ENCODE data around the gene GSTA3.
"Not testable (repeated sequence)": the region's sequence is repeated elsewhere in the genome, so short reads cannot be mapped to it uniquely, and the experiment has no call there.

Gene GSTA3

GRCh38 chr6:52910091-52910490 is 593 bp upstream of the GSTA3 start:
- DNase-seq, result no peak

- no peak for DNase-seq
Observed at GRCh38 chr6:52909131-52909530, 367 bp downstream of the GSTA3 start.

- no peak for DNase-seq
Observed at GRCh38 chr6:52908526-52908925, 972 bp downstream of the GSTA3 start.

- no peak for DNase-seq
Observed at GRCh38 chr6:52904562-52905279, 4.8 kb downstream of the GSTA3 start.

- DNase-seq, result no peak
Observed at GRCh38 chr6:52900536-52900935, 9.0 kb downstream of the GSTA3 start.

- DNase-seq, result not testable (repeated sequence)
Observed at GRCh38 chr6:52895790-52896189, 13.7 kb downstream of the GSTA3 start.

GRCh38 chr6:52894285-52894684 is 15.2 kb downstream of the GSTA3 start:
- no peak for DNase-seq

GRCh38 chr6:52893803-52894202 is 15.7 kb downstream of the GSTA3 start:
- no peak for DNase-seq

GRCh38 chr6:52893221-52893620 is 16.3 kb downstream of the GSTA3 start:
- DNase-seq, result no peak

- no peak for DNase-seq
Observed at GRCh38 chr6:52890018-52890417, 19.5 kb downstream of the GSTA3 start.

- DNase-seq, result no peak
Observed at GRCh38 chr6:52887910-52888524, 21.5 kb downstream of the GSTA3 start.

GRCh38 chr6:52881996-52882841 is 27.3 kb downstream of the GSTA3 start:
- peak; percentile 27 for DNase-seq

- DNase-seq, result no peak
Observed at GRCh38 chr6:52881662-52881995, 27.9 kb downstream of the GSTA3 start.

GRCh38 chr6:52877786-52878185 is 31.7 kb downstream of the GSTA3 start:
- no peak for DNase-seq

- DNase-seq, result no peak
Observed at GRCh38 chr6:52877168-52877567, 32.3 kb downstream of the GSTA3 start.

- DNase-seq, result no peak
Observed at GRCh38 chr6:52876056-52876787, 33.3 kb downstream of the GSTA3 start.

GRCh38 chr6:52872031-52872430 is 37.5 kb downstream of the GSTA3 start:
- DNase-seq, result no peak

GRCh38 chr6:52871621-52872020 is 37.9 kb downstream of the GSTA3 start:
- DNase-seq, result no peak

- not testable (repeated sequence) for DNase-seq
Observed at GRCh38 chr6:52870335-52871091, 39.0 kb downstream of the GSTA3 start.

GRCh38 chr6:52868899-52869298 is 40.6 kb downstream of the GSTA3 start:
- DNase-seq, result not testable (repeated sequence)

- DNase-seq, result no peak
Observed at GRCh38 chr6:52868240-52868639, 41.3 kb downstream of the GSTA3 start.

GRCh38 chr6:52861151-52861550 is 48.3 kb downstream of the GSTA3 start:
- DNase-seq, result not testable (repeated sequence)
